CD8-positive, alpha-beta memory T cell (primary cell): ENCODE data around the gene ATAD2B. TPM values are rescaled to one million over a fixed set of nuclear protein-coding genes. Genes with fewer than 3 reads are reported as not detected.
"Not testable (repeated sequence)": the region's sequence is repeated elsewhere in the genome, so short reads cannot be mapped to it uniquely, and the experiment has no call there.

Experiments used
- CTCF ChIA-PET: fragments of 350-600 bp; sonication (Branson Sonifier 250); formaldehyde crosslinking; loops from one replicate; lab custom pipeline; 2021; ENCODE audit warnings: antibody characterized with exemption; lab: Charles Lee
- POLR2A ChIA-PET: fragments of 350-600 bp; sonication (Branson Sonifier 250); formaldehyde crosslinking; loops from one replicate; lab custom pipeline; 2021; ENCODE audit warnings: antibody characterized with exemption; lab: Charles Lee
- DNase-seq, 5 donors: peaks; one replicate each; pipeline versions ENCODE4 v3.0.0 to v3.0.0-alpha.2; 2020 to 2022; ENCODE audit warnings: mixed read lengths in 1 of 5
- H3K27ac ChIP-seq: one replicate; pipeline ENCODE4 v1.7.0; 2013; ENCODE audit warnings: low read depth, mild to moderate bottlenecking, low read length, moderate library complexity
- H3K27me3 ChIP-seq: 2 replicates; pipeline ENCODE4 v1.7.0; 2013; ENCODE audit warnings: low read length, mild to moderate bottlenecking; ENCODE audit not compliant: insufficient read depth, poor library complexity, severe bottlenecking
- H3K36me3 ChIP-seq: 2 replicates; pipeline ENCODE4 v1.7.0; 2013; ENCODE audit warnings: mild to moderate bottlenecking, low read length, moderate library complexity; ENCODE audit not compliant: insufficient read depth
- H3K4me1 ChIP-seq: 2 replicates; pipeline ENCODE4 v1.7.0; 2013; ENCODE audit warnings: mild to moderate bottlenecking, low read length, moderate library complexity; ENCODE audit not compliant: insufficient read depth
- H3K4me3 ChIP-seq: 2 replicates; pipeline ENCODE4 v1.7.0; 2013; ENCODE audit warnings: mild to moderate bottlenecking, low read length
- H3K9me3 ChIP-seq: 2 replicates; pipeline ENCODE4 v1.7.0; 2013; ENCODE audit warnings: mild to moderate bottlenecking, low read length
- H3K27ac Mint-ChIP-seq, 8 donors: one replicate each; pipeline ENCODE4 v1.8.0; 2020 to 2021; ENCODE audit warnings: mixed read lengths in 8 of 8, mild to moderate bottlenecking in 6 of 8, inconsistent platforms in 3 of 8, moderate library complexity in 3 of 8
- H3K27me3 Mint-ChIP-seq, 2 donors: one replicate each; pipeline ENCODE4 v1.8.0; 2020 to 2021; ENCODE audit warnings: mixed read lengths in 2 of 2, mild to moderate bottlenecking in 1 of 2, moderate library complexity in 1 of 2
- H3K36me3 Mint-ChIP-seq, 3 donors: one replicate each; pipeline ENCODE4 v1.8.0; 2020 to 2021; ENCODE audit warnings: mixed read lengths in 3 of 3, inconsistent platforms in 1 of 3, mild to moderate bottlenecking in 1 of 3
- H3K4me1 Mint-ChIP-seq, 3 donors: one replicate each; pipeline ENCODE4 v1.8.0; 2020 to 2021; ENCODE audit warnings: mixed read lengths in 3 of 3, inconsistent platforms in 1 of 3, mild to moderate bottlenecking in 1 of 3
- H3K4me3 Mint-ChIP-seq, 7 donors: one replicate each; pipeline ENCODE4 v1.8.0; 2020 to 2021; ENCODE audit warnings: mixed read lengths in 7 of 7, mild to moderate bottlenecking in 6 of 7, moderate library complexity in 4 of 7, inconsistent platforms in 2 of 7
- H3K9me3 Mint-ChIP-seq, 5 donors: one replicate each; pipeline ENCODE4 v1.8.0; 2020 to 2022; ENCODE audit warnings: mixed read lengths in 5 of 5, mild to moderate bottlenecking in 3 of 5, moderate library complexity in 2 of 5, inconsistent platforms in 1 of 5
- polyA plus RNA-seq: library from polyadenylated mRNA; unstranded; fragments of 300-500 nt; fragmentation: Illumina TruSeq; gene quantifications from one replicate; pipeline ENCODE4 v1.2.3, GENCODE V29; 2021
- total RNA-seq, 2 experiments: library from RNA; stranded (reverse); gene quantifications; one replicate each; pipeline ENCODE4 v1.2.3, GENCODE V29; 2021

The ATAD2B gene
- total RNA-seq: 10 to 100 TPM; 15.4 to 16.8 TPM
- 10.4 TPM for polyA plus RNA-seq

- Histone ChIP-seq H3K4me1 (peaks cover 39% of the 10 kb centered on the region), H3K4me3 (peak within 1 kb of the TSS; percentile 81), H3K27ac (peak within 1 kb of the TSS; percentile 98), H3K36me3 (no peaks in the 10 kb centered on the region), H3K9me3 (no peaks in the 10 kb centered on the region), H3K27me3 (no peaks in the 10 kb centered on the region)
- peak; percentile 90 to 97 (median 94) for DNase-seq
- no peaks in the 10 kb centered on the region for H3K9me3 Mint-ChIP-seq
- H3K27me3 Mint-ChIP-seq: no peaks in the 10 kb centered on the region
- H3K27ac Mint-ChIP-seq: peak within 1 kb of the TSS; percentile 99 to 100 (median 100)
- H3K36me3 Mint-ChIP-seq: peaks cover 0 to 18% (median 3%) of the 10 kb centered on the region in 3 donors
- POLR2A ChIA-PET: interaction anchor here (0.6 to 5.2 kb wide), 14 partner anchors 14 to 1436 kb away, joined by 3 to 69 read pairs (median 3); partner anchors contain the start of genes CENPO, FKBP1B, PTRHD1 and SF3B6
- peak within 1 kb of the TSS; percentile 97 to 99 (median 98) for H3K4me3 Mint-ChIP-seq
- H3K4me1 Mint-ChIP-seq: peaks cover 45 to 66% (median 48%) of the 10 kb centered on the region in 3 donors
- CTCF ChIA-PET: interaction anchor here (0.6 to 4.5 kb wide), 34 partner anchors 9 to 456 kb away, joined by 3 to 81 read pairs (median 4); partner anchors contain the start of genes FKBP1B, SF3B6, TP53I3 and UBXN2A
Measured at GRCh38 chr2:23926750-23927571, at the start of gene ATAD2B. TSS of gene ATAD2B (minus strand) at chr2:23927123. CDS start at chr2:23926770, 353 bp downstream.

GRCh38 chr2:23967846-23968245 is 40.9 kb upstream of the ATAD2B start:
- ChIA-PET CTCF (no interaction called here), POLR2A (no interaction called here)
- H3K4me1 ChIP-seq: no peaks in the 10 kb centered on the region
- DNase-seq: no peak
- no peaks in the 10 kb centered on the region for H3K36me3 ChIP-seq
- no peaks in the 10 kb centered on the region for H3K9me3 ChIP-seq
- no peak overlapping the region for H3K27ac ChIP-seq
- Mint-ChIP-seq H3K36me3 (peaks cover 3 to 37% (median 4%) of the 10 kb centered on the region in 3 donors), H3K27ac (no peak overlapping the region), H3K4me3 (no peak overlapping the region), H3K9me3 (no peaks in the 10 kb centered on the region), H3K27me3 (no peaks in the 10 kb centered on the region), H3K4me1 (peaks cover 0 to 6% (median 1%) of the 10 kb centered on the region in 3 donors)
- H3K4me3 ChIP-seq: no peak overlapping the region
- H3K27me3 ChIP-seq: no peaks in the 10 kb centered on the region

GRCh38 chr2:23954325-23955014 is 27.5 kb upstream of the ATAD2B start:
- Histone ChIP-seq H3K4me3 (no peak overlapping the region), H3K27me3 (no peaks in the 10 kb centered on the region), H3K36me3 (no peaks in the 10 kb centered on the region), H3K27ac (no peak overlapping the region), H3K4me1 (no peaks in the 10 kb centered on the region), H3K9me3 (no peaks in the 10 kb centered on the region)
- Mint-ChIP-seq H3K4me3 (no peak overlapping the region), H3K36me3 (peaks cover 0 to under 1% (median under 1%) of the 10 kb centered on the region in 3 donors), H3K27ac (no peak overlapping the region), H3K9me3 (no peaks in the 10 kb centered on the region), H3K4me1 (peaks cover 7 to 19% (median 18%) of the 10 kb centered on the region in 3 donors), H3K27me3 (no peaks in the 10 kb centered on the region)
- ChIA-PET POLR2A (no interaction called here), CTCF (interaction anchor here (1.6 kb wide), 1 partner anchor 27 kb away, joined by 4 read pairs; the partner anchor contains the start of gene ATAD2B)
- DNase-seq: no peak

- no peaks in the 10 kb centered on the region for H3K36me3 ChIP-seq
- no peak overlapping the region for H3K4me3 Mint-ChIP-seq
- H3K27me3 ChIP-seq: no peaks in the 10 kb centered on the region
- no peaks in the 10 kb centered on the region for H3K27me3 Mint-ChIP-seq
- peaks cover 7 to 19% (median 18%) of the 10 kb centered on the region in 3 donors for H3K4me1 Mint-ChIP-seq
- no peak overlapping the region for H3K4me3 ChIP-seq
- DNase-seq: no peak
- POLR2A ChIA-PET: no interaction called here
- H3K36me3 Mint-ChIP-seq: no peaks in the 10 kb centered on the region
- H3K27ac ChIP-seq: no peak overlapping the region
- H3K27ac Mint-ChIP-seq: no peak overlapping the region
- no peaks in the 10 kb centered on the region for H3K9me3 ChIP-seq
- CTCF ChIA-PET: interaction anchor here (1.6 kb wide), 1 partner anchor 26 kb away, joined by 4 read pairs; the partner anchor contains the start of gene ATAD2B
- no peaks in the 10 kb centered on the region for H3K9me3 Mint-ChIP-seq
- no peaks in the 10 kb centered on the region for H3K4me1 ChIP-seq
Measured at GRCh38 chr2:23953625-23954024, 26.7 kb upstream of the ATAD2B start.

- H3K9me3 Mint-ChIP-seq, H3K36me3 ChIP-seq, CTCF ChIA-PET, H3K9me3 ChIP-seq, H3K4me3 Mint-ChIP-seq, H3K27ac Mint-ChIP-seq, DNase-seq, H3K27me3 ChIP-seq, H3K27me3 Mint-ChIP-seq, H3K27ac ChIP-seq, H3K4me3 ChIP-seq, H3K36me3 Mint-ChIP-seq, H3K4me1 ChIP-seq: not testable (repeated sequence)
- peaks cover 7 to 19% (median 18%) of the 10 kb centered on the region in 3 donors for H3K4me1 Mint-ChIP-seq
- POLR2A ChIA-PET: interaction anchor here (0.7 kb wide), 1 partner anchor 25 kb away, joined by 3 read pairs; the partner anchor contains the start of gene ATAD2B
Measured at GRCh38 chr2:23952558-23952957, 25.6 kb upstream of the ATAD2B start.

- DNase-seq: no peak
- POLR2A ChIA-PET: no interaction called here
- H3K36me3 ChIP-seq: no peaks in the 10 kb centered on the region
- Mint-ChIP-seq H3K4me1 (peaks cover 8 to 22% (median 20%) of the 10 kb centered on the region in 3 donors), H3K27ac (no peak overlapping the region), H3K4me3 (no peak overlapping the region), H3K27me3 (no peaks in the 10 kb centered on the region), H3K9me3 (no peaks in the 10 kb centered on the region), H3K36me3 (peaks cover 0 to 3% (median 3%) of the 10 kb centered on the region in 3 donors)
- no peaks in the 10 kb centered on the region for H3K9me3 ChIP-seq
- no peaks in the 10 kb centered on the region for H3K4me1 ChIP-seq
- H3K4me3 ChIP-seq: no peak overlapping the region
- CTCF ChIA-PET: no interaction called here
- H3K27ac ChIP-seq: no peak overlapping the region
- H3K27me3 ChIP-seq: no peaks in the 10 kb centered on the region
Measured at GRCh38 chr2:23947350-23947749, 20.4 kb upstream of the ATAD2B start.

GRCh38 chr2:23944976-23945375 is 18.1 kb upstream of the ATAD2B start:
- peaks cover 0 to 6% (median 3%) of the 10 kb centered on the region in 3 donors for H3K36me3 Mint-ChIP-seq
- no peaks in the 10 kb centered on the region for H3K9me3 ChIP-seq

More at GRCh38 chr2:23944976-23945375, 18.1 kb upstream of the ATAD2B start:
- DNase-seq: no peak
- H3K27me3 ChIP-seq: no peaks in the 10 kb centered on the region
- H3K36me3 ChIP-seq: no peaks in the 10 kb centered on the region
- no peak overlapping the region for H3K4me3 Mint-ChIP-seq
- peaks cover 6% of the 10 kb centered on the region for H3K4me1 ChIP-seq
- ChIA-PET POLR2A (interaction anchor here (0.6 kb wide), 1 partner anchor 270 kb away, joined by 6 read pairs; no protein-coding TSS in a partner anchor), CTCF (interaction anchor here (0.8 to 1.0 kb wide), 2 partner anchors 18 to 19 kb away, joined by 3 to 4 read pairs; partner anchors contain the start of gene ATAD2B)
- H3K4me1 Mint-ChIP-seq: peaks cover 14 to 33% (median 31%) of the 10 kb centered on the region in 3 donors
- H3K4me3 ChIP-seq: no peak overlapping the region
- H3K27ac ChIP-seq: no peak overlapping the region
- H3K27ac Mint-ChIP-seq: no peak overlapping the region
- H3K9me3 Mint-ChIP-seq: no peaks in the 10 kb centered on the region
- peaks cover 0 to 1% of the 10 kb centered on the region in 2 donors for H3K27me3 Mint-ChIP-seq
